IPS-NIHi11 (cell line): ENCODE results near the gene NPTX1.

Source experiments
- DNase-seq: peaks from one replicate; pipeline ENCODE4 v3.0.0; 2012; ENCODE audit warnings: mixed read lengths, low spot score

Gene NPTX1

GRCh38 chr17:80503031-80503430 is 26.6 kb upstream of the NPTX1 start:
- no peak for DNase-seq

DNA sequence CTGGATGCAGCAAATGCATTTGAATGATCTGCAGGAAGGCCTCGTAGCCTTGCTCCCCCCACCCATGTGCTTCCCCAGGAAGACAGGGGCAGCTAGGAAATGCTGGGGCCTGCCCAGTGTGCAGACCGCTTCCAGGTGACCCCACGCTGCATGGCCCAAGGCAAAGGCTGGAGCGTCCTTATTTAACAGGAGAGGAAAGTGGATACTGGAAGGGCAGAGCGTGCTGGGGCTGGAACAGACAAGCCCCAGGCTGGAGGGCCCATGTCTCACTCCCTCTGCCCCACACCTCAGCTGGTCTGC is 26.1 kb upstream of the NPTX1 start:
- DNase-seq = no peak

DNA sequence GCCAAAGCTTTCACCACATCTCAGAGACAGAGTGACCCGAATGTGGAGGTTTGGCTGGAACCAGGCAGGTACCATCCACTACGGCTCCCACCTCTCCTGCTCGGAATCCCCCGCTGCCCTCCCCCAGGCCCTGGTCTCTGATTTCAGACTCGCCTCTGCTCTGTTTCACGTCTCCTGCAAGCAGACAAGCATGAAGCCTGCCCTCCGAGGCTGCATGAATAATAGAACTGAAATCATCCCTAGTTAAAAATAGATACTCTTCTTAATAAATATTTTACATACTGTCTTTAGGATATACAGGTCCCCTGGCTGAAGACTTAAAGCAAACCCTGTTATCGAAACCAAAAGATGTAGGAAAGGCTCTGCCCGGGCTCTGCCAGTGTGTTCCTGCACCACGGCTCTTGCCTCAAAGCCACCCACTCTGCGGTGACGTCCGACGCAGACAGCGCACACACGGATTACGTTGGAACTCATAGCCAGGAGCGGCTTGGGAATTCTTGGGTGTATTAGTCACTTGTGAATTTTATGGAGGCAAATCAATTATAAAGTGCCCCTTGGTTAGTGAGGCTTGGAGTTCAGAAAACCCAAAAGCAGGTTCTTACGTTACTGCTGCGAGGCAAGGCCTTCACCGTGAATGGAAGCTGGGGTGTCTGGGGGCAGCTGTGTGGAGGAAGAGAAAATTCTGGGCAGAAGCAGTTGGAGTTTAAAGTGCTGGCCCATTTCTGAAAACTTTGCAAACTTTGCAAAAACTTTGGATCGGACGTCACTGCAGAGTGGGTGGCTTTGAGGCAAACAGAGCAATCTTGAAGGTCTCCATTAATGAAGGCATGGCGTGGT is 25.6 kb upstream of the NPTX1 start:
- DNase-seq = no peak

GRCh38 chr17:80499961-80500665 is 23.7 kb upstream of the NPTX1 start:
- DNase-seq = no peak

DNA sequence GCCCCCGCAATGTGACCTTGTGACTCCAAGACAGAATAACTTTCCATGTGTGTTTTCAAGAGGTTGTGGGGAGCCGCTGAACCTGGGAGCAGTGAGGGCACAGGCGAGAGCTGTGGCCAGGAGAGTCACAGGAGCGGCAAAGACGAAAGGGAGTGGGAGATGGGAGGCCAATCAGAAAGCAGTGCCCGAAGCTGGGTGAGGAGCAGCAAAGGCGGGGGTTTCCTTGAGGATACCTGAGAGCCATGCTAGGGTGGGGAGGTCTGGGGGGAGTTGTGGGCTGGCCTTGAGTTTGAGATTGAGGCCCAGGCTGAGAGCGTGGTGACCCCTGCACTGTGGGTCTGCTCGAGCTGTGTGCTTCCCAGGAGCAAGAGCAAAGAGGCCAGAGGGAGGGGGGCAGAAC is 23.2 kb upstream of the NPTX1 start:
- DNase-seq = no peak

GRCh38 chr17:80498920-80499410 is 22.6 kb upstream of the NPTX1 start:
- DNase-seq = no peak

- DNase-seq = no peak
Measured at GRCh38 chr17:80498242-80498919, 22.0 kb upstream of the NPTX1 start.

- no peak for DNase-seq
Measured at GRCh38 chr17:80497726-80498241, 21.4 kb upstream of the NPTX1 start.

GRCh38 chr17:80494547-80494946 is 18.1 kb upstream of the NPTX1 start:
- no peak for DNase-seq

- no peak for DNase-seq
Measured at GRCh38 chr17:80492343-80493136, 16.1 kb upstream of the NPTX1 start.

DNA sequence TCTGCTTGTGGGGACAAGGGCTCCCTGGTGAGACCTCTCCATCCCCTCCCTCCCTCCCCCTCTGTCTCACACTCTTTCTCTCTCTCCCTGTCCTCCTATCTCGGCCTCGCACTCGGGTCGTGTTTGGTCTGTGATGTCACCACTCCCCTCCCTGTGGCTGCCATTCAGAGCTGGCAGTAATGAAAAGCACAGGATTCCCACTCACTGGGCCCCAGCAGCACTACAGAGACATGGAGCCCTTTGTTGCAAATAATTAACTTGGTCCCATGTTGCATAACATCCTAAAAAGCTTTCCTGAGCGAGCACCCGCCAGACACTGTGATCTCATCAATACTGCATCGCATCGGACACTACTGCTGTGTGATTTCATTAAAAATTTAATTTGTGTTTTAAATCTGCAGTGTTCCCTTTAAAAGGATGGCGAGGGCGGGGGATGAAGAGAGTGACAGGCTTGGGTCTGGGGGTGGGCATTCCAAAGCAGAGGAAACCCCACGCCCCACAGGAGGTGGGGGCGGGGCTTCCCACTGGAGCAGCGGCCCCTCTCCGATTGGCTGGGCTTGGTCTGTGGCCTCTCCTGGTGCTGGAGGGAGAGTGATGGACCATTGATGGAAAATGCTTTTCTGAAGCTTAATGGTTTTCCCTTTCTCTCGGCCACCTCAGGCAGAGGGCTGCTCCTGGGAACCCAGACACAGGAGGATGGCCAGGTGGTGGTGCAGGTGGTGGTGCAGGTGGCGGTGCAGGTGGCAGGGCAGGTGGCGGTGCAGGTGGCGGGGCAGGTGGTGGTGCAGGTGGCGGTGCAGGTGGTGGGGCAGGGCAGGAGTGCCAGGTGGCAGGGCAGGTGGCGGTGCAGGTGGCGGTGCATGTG is 15.3 kb upstream of the NPTX1 start:
- DNase-seq = peak; percentile 85

DNA sequence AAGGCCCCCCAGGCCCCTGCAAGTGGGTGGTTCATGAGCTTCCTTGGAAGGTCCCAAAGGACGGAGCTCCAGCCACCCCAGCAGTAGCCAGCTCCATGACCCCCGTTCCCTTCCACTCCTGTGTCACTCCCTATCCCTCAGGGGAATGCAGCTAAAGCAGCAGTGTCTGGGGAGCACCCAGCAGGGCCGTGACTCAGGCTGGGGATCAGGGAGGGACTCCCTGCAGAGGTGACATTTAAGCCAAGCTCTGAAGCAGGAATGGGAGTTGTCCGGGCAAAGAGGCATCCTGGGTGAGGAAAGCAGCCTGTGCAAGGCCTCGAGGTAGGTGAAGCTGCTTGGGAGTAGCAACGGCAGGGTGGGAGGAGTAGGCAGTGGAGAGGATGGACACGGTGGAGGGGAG is 11.1 kb upstream of the NPTX1 start:
- DNase-seq = no peak

DNA sequence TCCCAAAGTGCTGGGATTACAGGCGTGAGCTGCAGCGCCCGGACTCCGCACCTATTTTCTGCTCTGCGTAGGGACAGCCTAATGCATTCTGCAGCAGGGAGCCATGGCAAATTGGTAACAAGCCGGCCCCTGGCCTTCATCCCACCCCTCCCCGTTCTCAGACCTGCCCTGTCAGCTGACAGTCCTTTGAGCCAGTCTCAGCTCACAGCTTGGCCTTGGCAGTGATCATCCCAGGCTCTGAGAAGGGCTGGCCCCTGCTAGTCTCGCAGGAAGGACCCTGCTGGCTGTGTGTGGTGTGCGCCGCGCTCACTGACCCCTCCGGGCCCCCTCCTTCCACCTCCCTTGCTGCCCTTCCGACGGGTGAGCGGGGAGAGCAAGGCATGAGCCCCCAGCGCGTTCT is 10.3 kb upstream of the NPTX1 start:
- no peak for DNase-seq

DNA sequence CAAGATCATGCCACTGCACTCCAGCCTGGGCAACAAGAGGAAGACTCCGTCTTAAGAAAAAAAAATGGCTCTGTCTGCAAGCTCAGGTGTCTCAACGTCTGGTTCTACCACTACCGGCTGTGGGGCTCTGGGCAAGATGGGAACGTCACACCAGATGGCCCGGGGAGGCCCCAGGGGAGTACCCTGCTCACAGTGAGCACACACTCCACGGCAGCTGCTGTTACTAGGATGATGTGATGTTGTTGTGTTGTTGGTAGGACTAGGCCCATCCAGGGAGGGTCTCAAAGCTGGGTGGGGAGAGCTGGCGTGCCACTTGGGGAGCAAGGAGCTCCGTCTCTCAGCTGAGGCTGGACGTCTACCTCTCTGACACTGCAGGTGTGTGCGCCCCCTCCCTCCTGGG is 9.4 kb upstream of the NPTX1 start:
- no peak for DNase-seq

DNA sequence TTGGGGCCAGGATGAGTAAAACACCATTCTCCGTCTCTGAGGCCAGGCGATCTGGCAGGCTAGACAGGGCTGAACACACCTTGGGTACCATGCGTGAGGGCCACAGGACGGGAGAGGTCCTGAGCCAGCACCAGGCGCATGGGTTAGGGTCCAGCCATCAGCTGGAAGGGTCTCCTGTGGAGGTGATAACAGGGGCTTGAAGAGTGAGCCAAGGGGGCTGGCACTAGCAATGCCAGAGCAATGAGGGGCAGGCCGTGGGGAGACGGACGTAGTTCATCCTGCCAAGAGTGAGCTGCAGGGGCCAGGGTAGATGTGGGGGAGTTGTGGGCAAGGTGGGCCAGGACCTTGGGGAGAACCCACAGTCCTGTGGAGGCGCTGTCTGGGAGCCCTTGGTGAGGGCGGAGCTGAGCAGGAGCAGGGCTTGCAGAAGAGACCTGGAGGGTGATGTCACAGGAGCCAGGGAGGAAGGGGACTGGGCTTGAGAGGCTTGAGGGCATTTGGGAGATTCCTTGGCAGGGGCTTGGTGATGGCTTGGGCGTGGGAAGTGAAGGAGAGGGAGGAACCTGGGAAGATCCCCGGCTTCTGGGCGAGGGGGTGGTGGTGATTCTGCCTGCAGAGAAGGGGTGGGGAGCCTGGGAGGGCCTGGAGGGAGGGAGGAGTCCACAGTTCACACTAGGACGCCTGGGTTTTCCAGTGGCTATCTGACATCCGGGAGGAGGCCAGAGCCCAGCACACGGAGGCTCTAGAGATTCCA is 6.3 kb upstream of the NPTX1 start:
- DNase-seq = no peak

GRCh38 chr17:80482058-80482318 is 5.6 kb upstream of the NPTX1 start:
- DNase-seq = no peak

GRCh38 chr17:80481284-80482057 is 5.1 kb upstream of the NPTX1 start:
- DNase-seq = no peak

DNA sequence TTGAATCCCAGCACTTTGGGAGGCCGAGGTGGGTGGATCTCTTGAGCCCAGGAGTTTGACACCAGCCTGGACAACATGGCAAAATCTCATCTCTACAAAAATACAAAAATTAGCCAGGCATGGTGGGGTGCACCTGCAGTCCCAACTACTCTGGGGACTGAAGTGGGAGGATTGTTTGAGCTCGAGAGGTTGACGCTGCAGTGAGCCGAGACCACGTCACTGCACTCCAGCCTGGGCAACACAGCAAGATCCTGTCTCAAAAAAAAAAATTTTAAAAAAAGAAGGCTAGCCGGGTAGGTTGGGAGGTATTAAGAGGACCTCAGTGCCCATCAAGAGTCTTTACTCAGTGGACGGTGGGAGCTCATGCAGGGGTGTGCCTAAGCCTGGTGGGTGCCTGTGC is 3.8 kb upstream of the NPTX1 start:
- DNase-seq = no peak

DNA sequence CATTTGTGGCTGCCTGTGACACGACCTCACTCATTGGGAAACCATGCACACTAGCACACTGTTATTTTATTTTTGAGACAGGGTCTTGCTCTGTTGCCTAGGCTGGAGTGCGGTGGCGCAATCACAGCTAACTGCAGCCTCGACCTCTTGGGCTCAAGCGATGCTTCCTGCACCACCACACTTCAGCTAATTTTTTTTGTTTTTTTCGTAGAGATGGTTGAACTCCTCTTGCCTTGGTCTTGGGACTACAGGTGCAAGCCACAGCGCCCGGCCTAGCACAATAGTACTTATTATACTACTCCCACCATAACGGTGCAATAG is 2.8 kb upstream of the NPTX1 start:
- DNase-seq = no peak
